Neuronal stem cell (in vitro differentiated cells): ENCODE results near the gene SUPT6H.
A peak's percentile ranks its signal among the peaks of the same experiment; 100 is the strongest.

Experiments used
- DNase-seq: peaks from one replicate; pipeline ENCODE4 v3.0.0-alpha.2; 2013; ENCODE audit warnings: low spot score
- H2AFZ ChIP-seq: one replicate; pipeline ENCODE4 v1.6.1; 2013; ENCODE audit warnings: mild to moderate bottlenecking, low read length, inconsistent platforms
- H2AK5ac ChIP-seq: 2 replicates; pipeline ENCODE4 v1.6.1; 2013; ENCODE audit warnings: low read depth, mild to moderate bottlenecking, inconsistent platforms, low read length, moderate library complexity, mixed read lengths
- H2BK120ac ChIP-seq: 2 replicates; pipeline ENCODE4 v1.6.1; 2013; ENCODE audit warnings: low read depth, mild to moderate bottlenecking, inconsistent platforms, low read length, moderate library complexity, mixed read lengths
- H2BK12ac ChIP-seq: one replicate; pipeline ENCODE4 v1.6.1; 2013; ENCODE audit warnings: low read length, inconsistent platforms
- H2BK15ac ChIP-seq: 2 replicates; pipeline ENCODE4 v1.6.1; 2013; ENCODE audit warnings: mild to moderate bottlenecking, low read length, inconsistent platforms, mixed read lengths
- H2BK5ac ChIP-seq: one replicate; pipeline ENCODE4 v1.6.1; 2013; ENCODE audit warnings: inconsistent platforms, mild to moderate bottlenecking, low read length, moderate library complexity
- H3K14ac ChIP-seq: one replicate; pipeline ENCODE4 v1.6.1; 2013; ENCODE audit warnings: low read length, inconsistent platforms
- H3K18ac ChIP-seq: 2 replicates; pipeline ENCODE4 v1.6.1; 2013; ENCODE audit warnings: low read length, inconsistent platforms
- H3K23ac ChIP-seq: 2 replicates; pipeline ENCODE4 v1.6.1; 2013; ENCODE audit warnings: low read depth, mild to moderate bottlenecking, mixed read lengths, low read length, inconsistent platforms; ENCODE audit not compliant: poor library complexity
- H3K27ac ChIP-seq: replicated peaks from 3 replicates; pipeline ENCODE4 v1.5.1; 2013; ENCODE audit warnings: low read length, inconsistent platforms
- H3K27me3 ChIP-seq, 3 experiments: 2 replicates each; pipeline ENCODE4 v1.6.1; 2013; ENCODE audit warnings: low read length in 3 of 3, mild to moderate bottlenecking in 2 of 3, inconsistent platforms in 1 of 3, low read depth in 1 of 3, mixed read lengths in 1 of 3, moderate library complexity in 1 of 3; ENCODE audit not compliant: control insufficient read depth in 3 of 3, insufficient read depth in 3 of 3
- H3K36me3 ChIP-seq, 2 donors: replicated peaks in 1 of 2; 2 replicates each; pipeline ENCODE4 v1.6.1; 2013; ENCODE audit warnings: low read length in 2 of 2; ENCODE audit not compliant: control insufficient read depth in 2 of 2, insufficient read depth in 2 of 2
- H3K4ac ChIP-seq: 2 replicates; pipeline ENCODE4 v1.6.1; 2013; ENCODE audit warnings: inconsistent platforms, mild to moderate bottlenecking, low read length, moderate library complexity
- H3K4me1 ChIP-seq, 2 donors: 1 replicate in 1 of 2; 2 replicates in 1 of 2; pipeline ENCODE4 v1.6.1; 2013; ENCODE audit warnings: low read length in 2 of 2, low read depth in 1 of 2; ENCODE audit not compliant: control insufficient read depth in 2 of 2, insufficient read depth in 1 of 2
- H3K4me2 ChIP-seq: one replicate; pipeline ENCODE4 v1.6.1; 2013; ENCODE audit warnings: mild to moderate bottlenecking, low read length, inconsistent platforms; ENCODE audit not compliant: insufficient read depth, poor library complexity, severe bottlenecking
- H3K4me3 ChIP-seq, 2 donors: 2 replicates each; pipeline ENCODE4 v1.5.1; 2013; ENCODE audit warnings: low read length in 2 of 2, mild to moderate bottlenecking in 2 of 2, inconsistent platforms in 1 of 2, moderate library complexity in 1 of 2
- H3K79me1 ChIP-seq: one replicate; pipeline ENCODE4 v1.6.1; 2013; ENCODE audit warnings: low read depth, mild to moderate bottlenecking, inconsistent platforms, low read length, moderate library complexity
- H3K9ac ChIP-seq: one replicate; pipeline ENCODE4 v1.6.1; 2013; ENCODE audit warnings: mild to moderate bottlenecking, low read depth, low read length, inconsistent platforms; ENCODE audit not compliant: poor library complexity
- H3K9me3 ChIP-seq, 2 donors: replicated peaks in 1 of 2; 2 replicates each; pipeline versions ENCODE3 to v1.6.1; 2013; ENCODE audit warnings: low read length in 2 of 2, mild to moderate bottlenecking in 2 of 2, inconsistent platforms in 1 of 2, low read depth in 1 of 2, mixed read lengths in 1 of 2, moderate library complexity in 1 of 2; ENCODE audit not compliant: control insufficient read depth in 2 of 2, insufficient read depth in 1 of 2
- H4K8ac ChIP-seq: one replicate; pipeline ENCODE4 v1.6.1; 2013; ENCODE audit warnings: low read depth, mild to moderate bottlenecking, inconsistent platforms, low read length, moderate library complexity
- H4K91ac ChIP-seq: one replicate; pipeline ENCODE4 v1.6.1; 2013; ENCODE audit warnings: low read length, low read depth, mild to moderate bottlenecking, inconsistent platforms; ENCODE audit not compliant: poor library complexity
- WGBS, 2 donors: extraction: QIAGEN DNeasy Blood & Tissue Kit; methylation state at CpG; one replicate each; pipeline ENCODE4 v1.1.7; 2013; ENCODE audit warnings: missing lambda C conversion rate in 2 of 2, mixed read lengths in 1 of 2; ENCODE audit not compliant: insufficient read length in 2 of 2, insufficient replicate concordance in 1 of 2; ENCODE audit errors: extremely low coverage in 2 of 2; 5-methylcytosine and 5-hydroxymethylcytosine counted together

Gene SUPT6H

GRCh38 chr17:28728364-28729200 lies 66.6 kb downstream of the SUPT6H start, which contains the start of gene NEK8:
TSS of gene NEK8 (plus strand) at chr17:28728788. CDS start at chr17:28728814, 26 bp downstream.
- no peak within 1 kb of the TSS for H2BK12ac ChIP-seq
- peak within 1 kb of the TSS; percentile 100 for H3K4me2 ChIP-seq
- no peak within 1 kb of the TSS for H4K8ac ChIP-seq
- no CpG with 5 or more reads among the region's 64 CpGs for WGBS, 2 donors
- H3K14ac ChIP-seq: no peak within 1 kb of the TSS
- H3K9me3 ChIP-seq: peaks cover 0 to 1% of the 10 kb centered on the region in 2 donors
- peak within 1 kb of the TSS; percentile 87 for H3K23ac ChIP-seq
- no peak within 1 kb of the TSS for H2AK5ac ChIP-seq
- H3K79me1 ChIP-seq: peaks cover 2% of the 10 kb centered on the region
- no peaks in the 10 kb centered on the region for H3K27me3 ChIP-seq
- DNase-seq: peak; percentile 89
- H3K4me3 ChIP-seq: peak within 1 kb of the TSS; percentile 61 to 85
- peak within 1 kb of the TSS; percentile 65 for H2BK15ac ChIP-seq
- H3K36me3 ChIP-seq: peaks cover 9 to 19% of the 10 kb centered on the region in 2 donors
- H3K9ac ChIP-seq: peak within 1 kb of the TSS; percentile 92
- H3K27ac ChIP-seq: peak within 1 kb of the TSS; percentile 94
- H3K4ac ChIP-seq: peak within 1 kb of the TSS; percentile 20
- H3K18ac ChIP-seq: peak within 1 kb of the TSS; percentile 74
- peak within 1 kb of the TSS; percentile 94 for H2AFZ ChIP-seq
- H2BK5ac ChIP-seq: peak within 1 kb of the TSS; percentile 79
- H4K91ac ChIP-seq: no peak within 1 kb of the TSS
- peaks cover 12 to 15% of the 10 kb centered on the region in 2 donors for H3K4me1 ChIP-seq
- H2BK120ac ChIP-seq: no peak within 1 kb of the TSS

- no peak overlapping the region for H3K18ac ChIP-seq
- H2BK120ac ChIP-seq: no peak overlapping the region
- H3K4me2 ChIP-seq: no peak overlapping the region
- no peaks in the 10 kb centered on the region for H3K27me3 ChIP-seq
- H3K14ac ChIP-seq: no peak overlapping the region
- no peak overlapping the region for H3K23ac ChIP-seq
- peaks cover 3 to 15% of the 10 kb centered on the region in 2 donors for H3K36me3 ChIP-seq
- no peak overlapping the region for H2BK5ac ChIP-seq
- no peak overlapping the region for H2AFZ ChIP-seq
- H2BK12ac ChIP-seq: no peak overlapping the region
- no peaks in the 10 kb centered on the region for H3K9me3 ChIP-seq
- no peak overlapping the region for H3K9ac ChIP-seq
- no peak overlapping the region for H2BK15ac ChIP-seq
- H3K79me1 ChIP-seq: peaks cover 2% of the 10 kb centered on the region
- H3K4me1 ChIP-seq: peaks cover 5 to 7% of the 10 kb centered on the region in 2 donors
- H3K4ac ChIP-seq: no peak overlapping the region
- H3K27ac ChIP-seq: no peak overlapping the region
- H4K91ac ChIP-seq: no peak overlapping the region
- WGBS, 2 donors: 100% methylated on average over 2 of the region's 11 CpGs; no CpG with 5 or more reads in 1 of the 2 donors
- DNase-seq: no peak
- no peak overlapping the region for H3K4me3 ChIP-seq
- H2AK5ac ChIP-seq: no peak overlapping the region
- no peak overlapping the region for H4K8ac ChIP-seq
These were observed 67.9 kb downstream of the SUPT6H start for GRCh38 chr17:28729950-28730330.

GRCh38 chr17:28733346-28733745 lies 71.3 kb downstream of the SUPT6H start:
- no peaks in the 10 kb centered on the region for H3K79me1 ChIP-seq
- H2BK12ac ChIP-seq: no peak overlapping the region
- H2BK5ac ChIP-seq: no peak overlapping the region
- H2BK15ac ChIP-seq: no peak overlapping the region
- H3K4ac ChIP-seq: no peak overlapping the region
- no peak for DNase-seq
- H3K36me3 ChIP-seq: peaks cover 6 to 29% of the 10 kb centered on the region in 2 donors
- no peak overlapping the region for H3K27ac ChIP-seq
- no peak overlapping the region for H4K91ac ChIP-seq
- no peak overlapping the region for H4K8ac ChIP-seq
- H3K4me1 ChIP-seq: no peaks in the 10 kb centered on the region
- H3K23ac ChIP-seq: no peak overlapping the region
- no peak overlapping the region for H3K18ac ChIP-seq
- no peak overlapping the region for H3K4me3 ChIP-seq
- no peak overlapping the region for H3K4me2 ChIP-seq
- no peak overlapping the region for H2AFZ ChIP-seq
- no peaks in the 10 kb centered on the region for H3K27me3 ChIP-seq
- H2AK5ac ChIP-seq: no peak overlapping the region
- H3K9me3 ChIP-seq: peaks cover 0 to 3% of the 10 kb centered on the region in 2 donors
- no peak overlapping the region for H2BK120ac ChIP-seq
- no peak overlapping the region for H3K9ac ChIP-seq
- no CpG with 5 or more reads among the region's 1 CpG for WGBS, 2 donors
- H3K14ac ChIP-seq: no peak overlapping the region

GRCh38 chr17:28734712-28735241 lies 72.8 kb downstream of the SUPT6H start:
- no peaks in the 10 kb centered on the region for H3K27me3 ChIP-seq
- H3K27ac ChIP-seq: no peak overlapping the region
- no peak overlapping the region for H3K23ac ChIP-seq
- no peak overlapping the region for H4K91ac ChIP-seq
- no peak for DNase-seq
- no peak overlapping the region for H2BK12ac ChIP-seq
- no peaks in the 10 kb centered on the region for H3K4me1 ChIP-seq
- H4K8ac ChIP-seq: no peak overlapping the region
- no peak overlapping the region for H2AFZ ChIP-seq
- H3K18ac ChIP-seq: no peak overlapping the region
- H3K9me3 ChIP-seq: peaks cover 0 to 3% of the 10 kb centered on the region in 2 donors
- peaks cover 9 to 40% of the 10 kb centered on the region in 2 donors for H3K36me3 ChIP-seq
- H3K4me2 ChIP-seq: no peak overlapping the region
- H3K4me3 ChIP-seq: no peak overlapping the region
- H3K9ac ChIP-seq: no peak overlapping the region
- no peaks in the 10 kb centered on the region for H3K79me1 ChIP-seq
- no peak overlapping the region for H3K14ac ChIP-seq
- no peak overlapping the region for H2BK5ac ChIP-seq
- H3K4ac ChIP-seq: no peak overlapping the region
- no peak overlapping the region for H2BK15ac ChIP-seq
- no peak overlapping the region for H2AK5ac ChIP-seq
- H2BK120ac ChIP-seq: no peak overlapping the region
- WGBS, 2 donors: no CpG with 5 or more reads among the region's 10 CpGs
